A673 (cell line): Measurements from ENCODE around the gene CERS6. TPM values are rescaled to one million over a fixed set of nuclear protein-coding genes. Genes with fewer than 3 reads are reported as not detected.

Experiments
- BruUV-seq: library from RNA; stranded (reverse); fragments of 400-500 nt; replicated peaks from 2 replicates; lab custom pipeline; 2021; lab: Mats Ljungman, UMichigan
- CTCF ChIA-PET: fragments of 300-600 bp; sonication (Branson Sonifier 250); formaldehyde crosslinking; loops from one replicate; lab custom pipeline; 2022; ENCODE audit warnings: antibody characterized with exemption; lab: Charles Lee
- POLR2A ChIA-PET: fragments of 300-600 bp; sonication (Branson Sonifier 250); formaldehyde crosslinking; loops from one replicate; lab custom pipeline; 2022; ENCODE audit warnings: antibody characterized with exemption; ENCODE audit not compliant: low non-redundant PET; lab: Charles Lee
- DNase-seq: peaks from one replicate; pipeline ENCODE4 v3.0.0-alpha.2; 2015; ENCODE audit warnings: low spot score
- H3K27ac ChIP-seq: fragments of 200-600 bp; sonication (generic); 2 replicates; pipeline ENCODE4 v1.5.1; 2016; ENCODE audit warnings: mixed run types, low read depth, mild to moderate bottlenecking, mixed read lengths, antibody characterized with exemption, low read length; ENCODE audit not compliant: poor library complexity, severe bottlenecking
- H3K27me3 ChIP-seq: fragments of 200-600 bp; sonication (generic); replicated peaks from 2 replicates; pipeline ENCODE4 v1.6.1; 2017; ENCODE audit warnings: mixed run types, low read depth, mild to moderate bottlenecking, mixed read lengths, antibody characterized with exemption, low read length; ENCODE audit not compliant: insufficient read depth, poor library complexity
- H3K36me3 ChIP-seq: fragments of 200-600 bp; sonication (generic); 2 replicates; pipeline ENCODE4 v1.6.1; 2016; ENCODE audit warnings: mixed run types, mild to moderate bottlenecking, mixed read lengths, antibody characterized with exemption, low read length; ENCODE audit not compliant: insufficient read depth, poor library complexity, severe bottlenecking
- H3K4me1 ChIP-seq: fragments of 200-600 bp; sonication (generic); 2 replicates; pipeline ENCODE4 v1.6.1; 2017; ENCODE audit warnings: mixed run types, mild to moderate bottlenecking, mixed read lengths, antibody characterized with exemption, low read length; ENCODE audit not compliant: insufficient read depth, poor library complexity, severe bottlenecking
- H3K4me3 ChIP-seq: fragments of 200-600 bp; sonication (generic); 2 replicates; pipeline ENCODE4 v1.5.1; 2016; ENCODE audit warnings: low read depth, mixed run types, mild to moderate bottlenecking, mixed read lengths, low read length; ENCODE audit not compliant: poor library complexity, severe bottlenecking
- H3K9me3 ChIP-seq: fragments of 200-600 bp; sonication (generic); 2 replicates; pipeline ENCODE4 v1.6.1; 2016; ENCODE audit warnings: mixed run types, low read depth, mild to moderate bottlenecking, mixed read lengths, antibody characterized with exemption, low read length; ENCODE audit not compliant: poor library complexity, severe bottlenecking
- EZH2 ChIP-seq: fragments of 200-600 bp; sonication (generic); IDR thresholded peaks from 2 replicates; pipeline ENCODE4 v1.6.1; 2017; ENCODE audit warnings: borderline replicate concordance, low read depth, mild to moderate bottlenecking, mixed read lengths, antibody characterized with exemption, low read length; ENCODE audit not compliant: poor library complexity, severe bottlenecking
- intact Hi-C: fragments of 100-400 bp; cut with micrococcal nuclease; formaldehyde crosslinking; loops from one replicate; pipeline ENCODE4 v1.10.0; 2022; ENCODE audit not compliant: unreplicated experiment
- total RNA-seq: library from RNA; stranded (reverse); gene quantifications from 2 replicates; pipeline ENCODE4 v1.2.3, GENCODE V29; 2021
- TF ChIP-seq, protein P1 (sequence below): fragments of 300-800, 200-600 bp; sonication (generic); conservative IDR thresholded peaks from 2 replicates; pipeline ENCODE4 v1.5.1; 2017; ENCODE audit warnings: low read depth, mild to moderate bottlenecking, antibody characterized with exemption, low read length, moderate library complexity, mixed read lengths

CERS6 gene
- total RNA-seq, 1 experiment from 2014 or later, result 12.4 TPM

DNA sequence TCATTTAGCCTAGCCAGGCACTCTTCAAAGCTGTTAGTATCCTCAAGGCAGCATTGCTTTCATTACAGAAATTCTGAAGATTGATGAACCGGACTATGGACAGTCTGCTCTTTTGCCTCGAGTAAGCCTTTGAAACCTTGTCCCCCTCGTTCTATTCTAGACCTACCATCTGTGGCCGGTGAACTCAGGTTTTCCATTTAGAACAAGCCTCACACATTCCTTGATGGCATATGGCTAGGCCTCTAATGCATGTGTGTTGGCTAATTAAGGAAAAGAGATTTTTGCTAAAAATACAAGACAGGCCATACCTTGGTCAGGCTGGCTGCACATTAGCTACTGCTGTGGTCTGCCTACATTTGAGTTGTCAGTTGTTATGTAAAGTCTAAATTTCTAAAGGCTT, 111.8 kb downstream of the CERS6 start:
- DNase-seq, result no peak
- no peaks in the 10 kb centered on the region for H3K27me3 ChIP-seq
- no peak overlapping the region for H3K27ac ChIP-seq
- TF ChIP-seq, protein P1, sequence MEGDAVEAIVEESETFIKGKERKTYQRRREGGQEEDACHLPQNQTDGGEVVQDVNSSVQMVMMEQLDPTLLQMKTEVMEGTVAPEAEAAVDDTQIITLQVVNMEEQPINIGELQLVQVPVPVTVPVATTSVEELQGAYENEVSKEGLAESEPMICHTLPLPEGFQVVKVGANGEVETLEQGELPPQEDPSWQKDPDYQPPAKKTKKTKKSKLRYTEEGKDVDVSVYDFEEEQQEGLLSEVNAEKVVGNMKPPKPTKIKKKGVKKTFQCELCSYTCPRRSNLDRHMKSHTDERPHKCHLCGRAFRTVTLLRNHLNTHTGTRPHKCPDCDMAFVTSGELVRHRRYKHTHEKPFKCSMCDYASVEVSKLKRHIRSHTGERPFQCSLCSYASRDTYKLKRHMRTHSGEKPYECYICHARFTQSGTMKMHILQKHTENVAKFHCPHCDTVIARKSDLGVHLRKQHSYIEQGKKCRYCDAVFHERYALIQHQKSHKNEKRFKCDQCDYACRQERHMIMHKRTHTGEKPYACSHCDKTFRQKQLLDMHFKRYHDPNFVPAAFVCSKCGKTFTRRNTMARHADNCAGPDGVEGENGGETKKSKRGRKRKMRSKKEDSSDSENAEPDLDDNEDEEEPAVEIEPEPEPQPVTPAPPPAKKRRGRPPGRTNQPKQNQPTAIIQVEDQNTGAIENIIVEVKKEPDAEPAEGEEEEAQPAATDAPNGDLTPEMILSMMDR, result no peak
- no peak for TF ChIP-seq EZH2
- intact Hi-C loops, result no loop called here
- H3K36me3 ChIP-seq, result no peaks in the 10 kb centered on the region
- H3K9me3 ChIP-seq, result no peaks in the 10 kb centered on the region
- H3K4me1 ChIP-seq, result no peaks in the 10 kb centered on the region
- ChIA-PET POLR2A (no interaction called here), CTCF (no interaction called here)
- no TSS peak for BruUV-seq
- no peak overlapping the region for H3K4me3 ChIP-seq

DNA sequence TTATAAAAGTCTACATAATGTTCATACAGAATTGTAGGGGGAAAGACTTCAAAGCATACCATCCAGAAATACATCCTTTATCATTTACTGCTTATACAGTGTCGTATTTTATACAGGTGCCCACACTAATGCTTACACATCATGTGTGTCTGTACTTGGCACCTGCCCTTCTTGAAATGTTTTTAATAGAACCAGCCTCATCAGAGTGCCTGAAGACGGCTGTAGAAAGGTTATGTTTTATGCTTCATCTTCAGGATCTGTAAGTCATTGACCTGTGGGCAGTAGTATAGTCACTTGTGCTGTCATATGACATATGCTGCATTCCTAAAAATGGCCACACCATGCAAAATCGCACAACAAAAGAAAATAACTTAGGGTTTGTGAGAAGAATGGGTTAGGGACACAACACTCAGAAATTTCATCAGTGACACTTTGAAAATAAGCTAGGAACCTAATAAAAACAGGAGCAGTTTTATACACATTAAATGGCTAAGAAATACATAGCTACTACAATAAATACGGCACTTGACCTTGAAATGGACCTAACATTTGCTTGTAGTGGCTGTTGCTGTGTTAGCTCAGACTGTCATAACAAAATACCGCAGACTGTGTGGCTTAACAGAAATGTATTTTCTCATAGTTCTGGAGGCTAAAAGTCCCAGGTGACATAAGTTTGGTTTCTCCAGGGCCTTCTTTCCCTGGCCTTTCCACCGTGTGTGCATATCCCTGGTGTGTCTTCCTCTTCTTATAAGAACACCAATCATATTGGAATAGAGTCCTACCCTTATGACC, 112.6 kb downstream of the CERS6 start:
- H3K4me1 ChIP-seq, result peaks cover 3% of the 10 kb centered on the region
- no peak overlapping the region for H3K4me3 ChIP-seq
- H3K9me3 ChIP-seq, result no peaks in the 10 kb centered on the region
- H3K27ac ChIP-seq, result no peak overlapping the region
- H3K36me3 ChIP-seq, result no peaks in the 10 kb centered on the region
- POLR2A ChIA-PET, result no interaction called here
- CTCF ChIA-PET, result no interaction called here
- no peak for DNase-seq
- H3K27me3 ChIP-seq, result no peaks in the 10 kb centered on the region
- BruUV-seq, result no TSS peak
- intact Hi-C loops, result no loop called here
- TF ChIP-seq, protein P1, result no peak
- no peak for TF ChIP-seq EZH2

DNA sequence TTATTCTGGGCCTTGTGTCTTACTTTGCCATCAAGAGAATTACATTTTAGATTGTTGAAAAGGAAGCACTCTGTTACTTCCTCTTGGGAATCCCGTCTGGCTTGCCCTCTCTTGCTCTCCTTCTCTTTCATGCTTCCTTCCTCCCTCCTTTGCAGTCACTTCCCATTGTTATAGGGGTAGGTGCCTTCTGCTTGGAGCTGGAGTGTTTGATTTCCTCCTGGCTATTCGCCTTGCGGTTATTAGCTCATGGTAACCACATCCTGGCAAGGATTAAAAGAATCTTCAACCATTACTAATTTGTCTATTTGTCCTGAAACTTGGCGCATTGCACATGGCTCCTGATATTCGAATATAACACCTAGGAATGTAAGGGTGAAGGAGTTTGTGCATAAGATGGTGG, 115.0 kb downstream of the CERS6 start:
- no peak for TF ChIP-seq EZH2
- TF ChIP-seq, protein P1, result no peak
- Histone ChIP-seq H3K27me3 (no peaks in the 10 kb centered on the region), H3K4me1 (peaks cover 3% of the 10 kb centered on the region), H3K4me3 (no peak overlapping the region), H3K9me3 (no peaks in the 10 kb centered on the region), H3K27ac (no peak overlapping the region), H3K36me3 (no peaks in the 10 kb centered on the region)
- intact Hi-C loops, result no loop called here
- DNase-seq, result no peak
- CTCF ChIA-PET, result no interaction called here
- POLR2A ChIA-PET, result no interaction called here
- no TSS peak for BruUV-seq
